ENCODE results near the gene ITGB1. TPM values are rescaled to one million over a fixed set of nuclear protein-coding genes. Genes with fewer than 3 reads are reported as not detected.

Gene ITGB1
- total RNA-seq, 4 donors from 2014 or later, result 159 to 216 (median 209) TPM

DNA sequence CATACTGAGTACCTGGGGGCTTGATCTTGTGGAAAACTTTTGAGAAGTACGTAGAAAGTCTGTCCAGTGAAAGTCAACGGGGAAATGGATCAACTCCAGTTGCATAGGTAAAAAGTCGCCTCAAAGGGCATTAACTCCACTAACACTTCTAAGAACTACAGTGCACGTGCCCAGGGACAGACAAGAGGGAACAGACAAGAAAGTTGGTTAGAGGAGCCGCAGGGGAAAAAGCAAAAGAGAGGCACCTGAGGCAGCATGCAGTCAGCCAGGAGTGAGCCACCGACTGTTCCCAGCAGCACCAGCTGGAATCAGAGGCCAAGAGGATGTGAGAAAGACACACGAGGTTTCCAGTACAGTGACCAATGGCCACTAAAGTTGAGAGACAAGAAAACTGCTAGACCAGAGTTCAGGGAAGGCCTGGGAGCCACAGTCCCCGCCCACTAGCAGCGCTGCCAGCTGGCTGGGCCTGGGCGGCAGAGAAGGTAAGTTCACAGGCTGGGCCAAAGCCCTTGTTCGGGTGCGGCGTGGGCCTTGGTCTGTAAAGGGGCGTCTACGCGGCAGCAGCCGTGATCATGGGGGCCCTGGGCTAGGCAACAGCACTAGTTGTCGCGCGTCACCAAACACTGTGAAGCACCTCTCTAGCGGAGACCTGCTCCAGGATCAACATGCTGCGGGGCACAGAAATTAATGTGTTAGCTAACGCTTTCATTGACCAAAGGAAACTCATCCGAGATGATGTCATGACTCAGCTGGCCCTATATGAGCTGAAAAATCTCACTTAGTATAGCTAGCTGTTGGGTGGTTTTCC, 14.0 kb downstream of the ITGB1 start:
- intact Hi-C loops (cut with DNase I; ENCODE audit: low total_unique reads), result no loop called here
- H3K4me3 ChIP-seq (ENCODE audit: low read depth, poor library complexity, severe bottlenecking), result no peak overlapping the region
- DNase-seq (ENCODE audit: low spot score in 2 of 2), result no peak
- 59 to 68% methylated on average over 24 of the region's 24 CpGs for WGBS, 2 donors
- TF ChIP-seq POLR2A (IDR thresholded peaks at IDR 0.05), result no peak
- TF ChIP-seq, protein P1, sequence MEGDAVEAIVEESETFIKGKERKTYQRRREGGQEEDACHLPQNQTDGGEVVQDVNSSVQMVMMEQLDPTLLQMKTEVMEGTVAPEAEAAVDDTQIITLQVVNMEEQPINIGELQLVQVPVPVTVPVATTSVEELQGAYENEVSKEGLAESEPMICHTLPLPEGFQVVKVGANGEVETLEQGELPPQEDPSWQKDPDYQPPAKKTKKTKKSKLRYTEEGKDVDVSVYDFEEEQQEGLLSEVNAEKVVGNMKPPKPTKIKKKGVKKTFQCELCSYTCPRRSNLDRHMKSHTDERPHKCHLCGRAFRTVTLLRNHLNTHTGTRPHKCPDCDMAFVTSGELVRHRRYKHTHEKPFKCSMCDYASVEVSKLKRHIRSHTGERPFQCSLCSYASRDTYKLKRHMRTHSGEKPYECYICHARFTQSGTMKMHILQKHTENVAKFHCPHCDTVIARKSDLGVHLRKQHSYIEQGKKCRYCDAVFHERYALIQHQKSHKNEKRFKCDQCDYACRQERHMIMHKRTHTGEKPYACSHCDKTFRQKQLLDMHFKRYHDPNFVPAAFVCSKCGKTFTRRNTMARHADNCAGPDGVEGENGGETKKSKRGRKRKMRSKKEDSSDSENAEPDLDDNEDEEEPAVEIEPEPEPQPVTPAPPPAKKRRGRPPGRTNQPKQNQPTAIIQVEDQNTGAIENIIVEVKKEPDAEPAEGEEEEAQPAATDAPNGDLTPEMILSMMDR (IDR thresholded peaks at IDR 0.05), result no peak

DNA sequence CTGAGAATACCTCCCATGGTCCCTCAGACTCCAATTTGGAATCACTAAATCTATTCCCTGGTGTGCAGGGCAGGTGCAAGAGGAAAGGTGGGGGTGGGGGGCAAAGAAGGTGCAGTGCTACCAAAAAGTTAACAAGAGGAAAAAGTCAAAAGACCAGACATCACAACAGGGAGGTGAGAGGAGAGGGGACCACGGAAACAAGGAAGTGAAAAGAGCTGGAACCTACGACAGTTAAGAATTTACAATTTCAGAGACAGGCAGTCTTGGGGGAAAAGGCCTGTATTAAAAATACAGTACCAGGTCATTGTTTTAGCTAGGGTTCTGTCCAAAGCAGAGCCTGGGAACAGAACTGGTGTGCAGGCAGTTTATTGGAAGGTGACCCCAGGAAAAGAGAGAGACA, 14.6 kb downstream of the ITGB1 start:
- 60 to 82% methylated on average over 2 of the region's 2 CpGs for WGBS, 2 donors
- TF ChIP-seq, protein P1 (IDR thresholded peaks at IDR 0.05), result no peak
- no peak for TF ChIP-seq POLR2A (IDR thresholded peaks at IDR 0.05)
- DNase-seq (ENCODE audit: low spot score in 2 of 2), result no peak
- intact Hi-C loops (cut with DNase I; ENCODE audit: low total_unique reads), result no loop called here
- no peak overlapping the region for H3K4me3 ChIP-seq (ENCODE audit: low read depth, poor library complexity, severe bottlenecking)

DNA sequence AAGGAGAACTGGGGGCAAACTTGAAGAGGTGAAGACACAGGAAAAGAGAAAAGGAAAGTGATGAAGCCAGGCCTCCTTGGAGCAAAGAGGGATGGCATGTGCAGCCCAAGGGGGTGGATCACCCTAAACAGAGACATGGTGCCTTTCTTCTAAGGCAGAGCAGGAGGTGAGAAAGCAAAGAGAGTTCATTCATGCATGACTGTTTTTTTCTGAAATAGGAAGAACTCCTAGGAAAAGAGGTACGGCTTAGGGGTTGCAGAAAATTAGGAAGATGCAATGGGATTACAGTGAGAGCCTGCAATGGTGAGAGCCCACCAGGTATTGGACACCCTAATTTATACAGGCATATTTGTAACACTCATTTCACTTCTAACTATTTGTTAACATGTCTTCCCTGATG, 15.9 kb downstream of the ITGB1 start:
- no peak for DNase-seq (ENCODE audit: low spot score in 2 of 2)
- no peak overlapping the region for H3K4me3 ChIP-seq (ENCODE audit: low read depth, poor library complexity, severe bottlenecking)
- no peak for TF ChIP-seq POLR2A (IDR thresholded peaks at IDR 0.05)
- TF ChIP-seq, protein P1 (IDR thresholded peaks at IDR 0.05), result no peak
- WGBS, 2 donors, result 91 to 96% methylated on average over 1 of the region's 1 CpG
- intact Hi-C loops (cut with DNase I; ENCODE audit: low total_unique reads), result no loop called here

DNA sequence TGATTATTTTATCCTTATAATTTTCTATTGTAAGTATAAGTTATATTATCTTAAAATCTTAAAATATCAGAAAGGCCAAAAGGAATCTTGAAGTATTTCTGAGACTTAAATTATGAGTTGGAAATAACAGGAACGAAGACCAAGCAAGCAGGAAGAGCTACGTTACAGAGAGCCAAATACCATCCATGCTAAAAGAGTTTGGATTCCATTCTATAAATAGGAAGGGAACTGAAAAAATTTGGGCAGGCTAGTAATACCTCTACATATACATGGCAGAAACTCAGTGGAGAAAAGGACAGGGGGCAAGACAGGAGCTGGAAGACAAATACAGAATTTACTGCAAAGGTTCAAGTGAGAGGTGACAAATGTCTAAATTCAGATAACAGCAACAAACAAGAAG, 16.7 kb downstream of the ITGB1 start:
- TF ChIP-seq POLR2A (IDR thresholded peaks at IDR 0.05), result no peak
- TF ChIP-seq, protein P1 (IDR thresholded peaks at IDR 0.05), result no peak
- H3K4me3 ChIP-seq (ENCODE audit: low read depth, poor library complexity, severe bottlenecking), result no peak overlapping the region
- WGBS, 2 donors, result 10 to 14% methylated on average over 2 of the region's 2 CpGs
- intact Hi-C loops (cut with DNase I; ENCODE audit: low total_unique reads), result no loop called here
- DNase-seq (ENCODE audit: low spot score in 2 of 2), result no peak

DNA sequence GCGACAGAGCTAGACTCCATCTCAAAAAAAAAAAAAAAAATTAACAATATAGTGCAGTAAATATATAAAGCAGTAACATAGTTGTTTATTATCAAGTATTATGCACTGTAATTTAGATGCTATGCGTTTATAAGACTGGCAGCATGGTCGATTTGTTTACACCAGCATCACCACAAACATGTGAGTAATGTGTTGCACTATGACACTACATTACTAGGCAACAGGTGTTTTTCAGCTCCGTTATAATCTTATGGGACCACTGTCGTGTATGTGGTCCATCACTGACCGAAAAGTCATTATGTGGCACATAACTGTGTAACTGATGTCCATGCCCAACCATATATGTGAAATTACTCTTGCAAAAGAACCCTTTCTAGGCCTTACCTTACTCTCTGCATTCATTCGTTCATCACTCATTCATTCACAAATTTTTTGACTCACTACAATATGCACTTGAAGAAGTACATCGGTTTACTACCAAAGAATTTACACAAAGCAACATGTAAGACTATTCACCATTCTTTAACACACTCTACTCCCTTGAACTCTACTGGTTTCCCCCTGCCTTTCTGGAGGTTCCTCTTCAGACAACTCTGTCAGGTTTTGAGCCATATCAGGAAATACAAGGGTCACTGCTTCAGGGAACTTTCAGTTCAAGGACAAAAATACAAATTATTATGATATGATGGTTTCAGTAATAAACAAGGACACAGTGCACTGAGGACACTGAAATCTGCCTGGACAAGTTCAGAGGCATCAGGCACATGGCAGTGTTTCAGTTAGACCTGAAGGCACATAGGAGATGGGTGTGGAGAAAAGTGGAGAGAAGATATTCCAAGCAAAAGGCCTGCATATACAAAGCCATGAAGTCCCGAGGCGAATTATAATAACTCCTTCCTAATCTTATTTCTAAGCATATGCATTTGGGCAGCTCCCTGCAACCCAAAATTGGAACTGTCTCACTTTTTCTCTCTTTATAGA, 17.4 kb downstream of the ITGB1 start:
- TF ChIP-seq POLR2A (IDR thresholded peaks at IDR 0.05), result no peak
- TF ChIP-seq, protein P1 (IDR thresholded peaks at IDR 0.05), result no peak
- no peak for DNase-seq (ENCODE audit: low spot score in 2 of 2)
- 70 to 74% methylated on average over 10 of the region's 10 CpGs for WGBS, 2 donors
- no peak overlapping the region for H3K4me3 ChIP-seq (ENCODE audit: low read depth, poor library complexity, severe bottlenecking)
- intact Hi-C loops (cut with DNase I; ENCODE audit: low total_unique reads), result no loop called here

All from lower leg skin (tissue), 4 donors.